Measurements from ENCODE around the gene EVA1B. TPM values are rescaled to one million over a fixed set of nuclear protein-coding genes. Genes with fewer than 3 reads are reported as not detected.

Gene EVA1B
- total RNA-seq, 2 donors from 2014 or later: 67.1 to 78.7 TPM

DNA sequence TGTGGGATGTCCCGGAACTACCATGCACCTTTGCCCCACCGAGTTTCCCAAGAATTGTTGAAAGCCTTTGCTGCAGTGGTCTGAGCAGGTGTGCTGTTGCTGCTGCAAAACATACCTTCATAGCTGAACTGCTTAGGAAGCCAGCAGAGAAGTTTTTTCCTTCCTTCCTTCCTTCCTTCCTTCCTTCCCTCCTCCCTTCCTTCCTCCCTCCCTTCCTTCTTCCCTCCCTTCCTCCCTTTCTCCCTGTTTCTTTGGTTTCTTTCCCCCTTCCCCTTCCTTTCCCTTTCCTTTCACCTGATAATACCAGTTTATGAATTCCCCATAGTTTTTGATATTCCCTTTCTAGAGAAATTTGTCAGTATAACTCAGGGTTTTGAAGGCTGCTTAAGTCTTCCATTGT is 28.1 kb downstream of the EVA1B start:
- H3K9me3 ChIP-seq: no peaks in the 10 kb centered on the region

DNA sequence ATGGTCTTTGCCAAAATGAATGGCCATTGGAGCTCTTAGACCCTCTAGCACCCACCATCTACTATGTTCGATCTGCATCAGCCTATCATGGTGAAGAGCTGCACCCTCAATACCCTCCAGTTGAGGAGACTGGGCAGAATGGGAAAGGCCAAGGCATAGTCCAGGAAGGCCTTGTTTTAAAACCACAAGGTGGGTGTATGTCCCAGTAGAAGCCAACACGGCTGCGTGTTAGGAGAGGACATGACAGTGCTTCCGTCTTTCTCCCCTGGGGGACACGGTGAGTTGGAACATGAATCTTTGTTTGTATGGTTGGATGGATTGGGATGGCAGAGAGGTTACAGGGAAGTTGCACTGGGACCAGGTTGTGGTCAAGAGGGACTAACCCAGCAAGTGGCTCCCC is 35.9 kb downstream of the EVA1B start:
- no peak overlapping the region for H3K4me3 ChIP-seq
- intact Hi-C loops (cut with DNase I): loop anchor here (10.0 kb wide), 1 partner anchor 103 kb away; no protein-coding TSS in a partner anchor
- peaks cover 7% of the 10 kb centered on the region for H3K4me1 ChIP-seq (replicated peaks)
- H3K36me3 ChIP-seq: peaks cover 11 to 16% of the 10 kb centered on the region in 2 donors
- DNase-seq (ENCODE audit: low spot score): no peak
- no peak for TF ChIP-seq POLR2A (IDR thresholded peaks at IDR 0.05)
- TF ChIP-seq, protein P1, sequence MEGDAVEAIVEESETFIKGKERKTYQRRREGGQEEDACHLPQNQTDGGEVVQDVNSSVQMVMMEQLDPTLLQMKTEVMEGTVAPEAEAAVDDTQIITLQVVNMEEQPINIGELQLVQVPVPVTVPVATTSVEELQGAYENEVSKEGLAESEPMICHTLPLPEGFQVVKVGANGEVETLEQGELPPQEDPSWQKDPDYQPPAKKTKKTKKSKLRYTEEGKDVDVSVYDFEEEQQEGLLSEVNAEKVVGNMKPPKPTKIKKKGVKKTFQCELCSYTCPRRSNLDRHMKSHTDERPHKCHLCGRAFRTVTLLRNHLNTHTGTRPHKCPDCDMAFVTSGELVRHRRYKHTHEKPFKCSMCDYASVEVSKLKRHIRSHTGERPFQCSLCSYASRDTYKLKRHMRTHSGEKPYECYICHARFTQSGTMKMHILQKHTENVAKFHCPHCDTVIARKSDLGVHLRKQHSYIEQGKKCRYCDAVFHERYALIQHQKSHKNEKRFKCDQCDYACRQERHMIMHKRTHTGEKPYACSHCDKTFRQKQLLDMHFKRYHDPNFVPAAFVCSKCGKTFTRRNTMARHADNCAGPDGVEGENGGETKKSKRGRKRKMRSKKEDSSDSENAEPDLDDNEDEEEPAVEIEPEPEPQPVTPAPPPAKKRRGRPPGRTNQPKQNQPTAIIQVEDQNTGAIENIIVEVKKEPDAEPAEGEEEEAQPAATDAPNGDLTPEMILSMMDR (IDR thresholded peaks at IDR 0.05): no peak
- TF ChIP-seq POLR2AphosphoS5 (IDR thresholded peaks at IDR 0.05): no peak
- 82% methylated on average over 5 of the region's 5 CpGs for WGBS
- peak overlapping the region; percentile 9 to 72 for H3K27ac ChIP-seq
- no peaks in the 10 kb centered on the region for H3K27me3 ChIP-seq (replicated peaks; ENCODE audit: insufficient read depth)
- H3K9me3 ChIP-seq: no peaks in the 10 kb centered on the region

More for the DNA sequence above, 28.1 kb downstream of the EVA1B start:
- WGBS: 90% methylated on average over 2 of the region's 2 CpGs
- Histone ChIP-seq H3K4me1 (replicated peaks) (peaks cover 17% of the 10 kb centered on the region), H3K36me3 (peaks cover 0 to 3% of the 10 kb centered on the region in 2 donors), H3K27me3 (replicated peaks; ENCODE audit: insufficient read depth) (no peaks in the 10 kb centered on the region), H3K27ac (peak overlapping the region; percentile 80 to 87), H3K4me3 (no peak overlapping the region)
- no peak for DNase-seq (ENCODE audit: low spot score)
- TF ChIP-seq, protein P1 (IDR thresholded peaks at IDR 0.05): no peak
- TF ChIP-seq POLR2AphosphoS5 (IDR thresholded peaks at IDR 0.05): no peak
- no peak for TF ChIP-seq POLR2A (IDR thresholded peaks at IDR 0.05)
- intact Hi-C loops (cut with DNase I): no loop called here

DNA sequence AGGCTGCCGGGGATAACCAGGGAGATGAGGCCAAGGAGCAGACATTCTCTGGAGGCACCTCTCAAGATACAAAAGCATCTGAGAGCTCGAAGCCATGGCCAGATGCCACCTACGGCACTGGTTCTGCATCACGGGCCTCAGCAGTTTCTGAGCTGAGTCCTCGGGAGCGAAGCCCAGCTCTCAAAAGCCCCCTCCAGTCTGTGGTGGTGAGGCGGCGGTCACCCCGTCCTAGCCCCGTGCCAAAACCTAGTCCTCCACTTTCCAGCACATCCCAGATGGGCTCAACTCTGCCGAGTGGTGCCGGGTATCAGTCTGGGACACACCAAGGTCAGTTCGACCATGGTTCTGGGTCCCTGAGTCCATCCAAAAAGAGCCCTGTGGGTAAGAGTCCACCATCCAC is 36.6 kb downstream of the EVA1B start:
- Histone ChIP-seq H3K9me3 (no peaks in the 10 kb centered on the region), H3K36me3 (peaks cover 11 to 16% of the 10 kb centered on the region in 2 donors), H3K27ac (peak overlapping the region in 1 of 2 donors; percentile 72), H3K4me1 (replicated peaks) (peaks cover 7% of the 10 kb centered on the region), H3K27me3 (replicated peaks; ENCODE audit: insufficient read depth) (no peaks in the 10 kb centered on the region), H3K4me3 (no peak overlapping the region)
- intact Hi-C loops (cut with DNase I): loop anchor here (10.0 kb wide), 1 partner anchor 102 kb away; no protein-coding TSS in a partner anchor
- TF ChIP-seq, protein P1 (IDR thresholded peaks at IDR 0.05): no peak
- no peak for TF ChIP-seq POLR2AphosphoS5 (IDR thresholded peaks at IDR 0.05)
- TF ChIP-seq POLR2A (IDR thresholded peaks at IDR 0.05): no peak
- no peak for DNase-seq (ENCODE audit: low spot score)
- WGBS: 90% methylated on average over 13 of the region's 13 CpGs

DNA sequence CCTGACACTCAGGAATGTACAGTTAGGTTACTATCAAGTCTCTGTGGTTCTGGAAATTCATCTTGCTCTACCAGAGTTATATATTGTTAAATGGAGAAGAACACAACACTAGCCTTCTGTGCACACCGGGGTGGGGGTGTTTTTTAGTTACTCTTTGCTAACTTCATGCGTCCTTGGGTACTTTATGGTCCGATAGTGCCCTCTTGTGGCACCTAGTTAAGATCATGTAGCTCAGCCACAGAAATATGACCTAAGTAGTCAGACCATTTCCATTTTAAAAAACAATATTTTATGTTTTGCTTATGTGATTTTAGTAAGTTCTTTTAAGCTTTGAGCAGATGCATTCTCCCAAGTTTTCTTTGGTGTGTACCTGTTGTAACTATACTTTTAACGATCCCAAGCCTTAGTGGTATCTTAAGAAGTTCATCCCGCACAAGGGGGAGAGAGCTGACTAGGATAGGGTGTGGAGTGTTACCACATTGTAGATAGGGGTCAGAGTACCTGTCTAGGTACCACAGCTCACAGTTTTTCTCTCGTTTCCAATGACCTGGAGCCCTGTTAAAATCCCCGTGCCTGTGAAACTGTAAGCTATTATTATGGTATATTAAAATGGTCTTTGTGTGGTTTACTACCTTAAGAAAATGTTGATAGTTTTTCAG is 37.9 kb downstream of the EVA1B start:
- peaks cover 7% of the 10 kb centered on the region for H3K4me1 ChIP-seq (replicated peaks)
- WGBS: 41% methylated on average over 7 of the region's 7 CpGs
- no peaks in the 10 kb centered on the region for H3K9me3 ChIP-seq
- H3K27ac ChIP-seq: peak overlapping the region; percentile 66 to 72
- intact Hi-C loops (cut with DNase I): loop anchor here (2.0 to 10.0 kb wide), 3 partner anchors 101 to 185 kb away; no protein-coding TSS in a partner anchor
- no peaks in the 10 kb centered on the region for H3K27me3 ChIP-seq (replicated peaks; ENCODE audit: insufficient read depth)
- TF ChIP-seq POLR2A (IDR thresholded peaks at IDR 0.05): no peak
- peak; percentile 82 for TF ChIP-seq POLR2AphosphoS5 (IDR thresholded peaks at IDR 0.05)
- TF ChIP-seq, protein P1 (IDR thresholded peaks at IDR 0.05): peak; percentile 58 to 91 (median 82)
- peak; percentile 90 for DNase-seq (ENCODE audit: low spot score)
- H3K4me3 ChIP-seq: no peak overlapping the region
- H3K36me3 ChIP-seq: peaks cover 11 to 16% of the 10 kb centered on the region in 2 donors
